ENCODE data around the gene OR10H2. TPM values are rescaled to one million over a fixed set of nuclear protein-coding genes. Genes with fewer than 3 reads are reported as not detected.

The OR10H2 gene
- total RNA-seq, result not detected in 2 replicates

GRCh38 chr19:15727724-15728123, at the start of gene OR10H2:
Gene OR10H2 (plus strand): TSS chr19:15728024. CDS start chr19:15728044, 20 bp downstream.

GRCh38 chr19:15737722-15738121, 9.9 kb downstream of the OR10H2 start, which contains the start of gene OR10H3:
Gene OR10H3 (plus strand): TSS chr19:15737985. CDS start chr19:15741393, 3,408 bp downstream.

Other genes with a start within 250 kb of the OR10H2 start
- gene PGLYRP2, start 248.5 kb upstream of the OR10H2 start, total RNA-seq, result not detected in 2 replicates
- gene CYP4F22, start 219.5 kb upstream of the OR10H2 start, total RNA-seq, result 0.14 TPM in 1 of 2 replicates, not detected in the other
- not detected in 2 replicates for gene CYP4F8, start 112.8 kb upstream of the OR10H2 start, total RNA-seq
- gene CYP4F3, start 87.1 kb upstream of the OR10H2 start, total RNA-seq, result 1.9 and 2.1 TPM in 2 replicates
- gene CYP4F12, start 54.9 kb upstream of the OR10H2 start, total RNA-seq, result 0.49 and 0.65 TPM in 2 replicates
- not detected in 2 replicates for gene OR10H3, start 10.0 kb downstream of the OR10H2 start, total RNA-seq
- not detected in 2 replicates for gene OR10H5, start 59.6 kb downstream of the OR10H2 start, total RNA-seq
- gene OR10H1, start 87.6 kb downstream of the OR10H2 start, total RNA-seq, result 0.21 TPM in 1 of 2 replicates, not detected in the other
- gene CYP4F2, start 170.1 kb downstream of the OR10H2 start, total RNA-seq, result 0.14 TPM in 1 of 2 replicates, not detected in the other
- not detected in 2 replicates for gene CYP4F11, start 206.5 kb downstream of the OR10H2 start, total RNA-seq
- not detected in 2 replicates for gene OR10H4, start 221.0 kb downstream of the OR10H2 start, total RNA-seq